HL-60/S4 treated with phorbol 12-myristate 13-acetate at 8.2 ng/mL for 4 days and 3 days (cell line): ENCODE data around the gene GABRG3.

Experiments used
- in situ Hi-C: fragments of 300-500 bp; cut with MboI; formaldehyde crosslinking; loops from 2 replicates; pipeline ENCODE4 v1.15.0; 2022; ENCODE audit warnings: low sequenced_read_pairs

GABRG3 gene

DNA sequence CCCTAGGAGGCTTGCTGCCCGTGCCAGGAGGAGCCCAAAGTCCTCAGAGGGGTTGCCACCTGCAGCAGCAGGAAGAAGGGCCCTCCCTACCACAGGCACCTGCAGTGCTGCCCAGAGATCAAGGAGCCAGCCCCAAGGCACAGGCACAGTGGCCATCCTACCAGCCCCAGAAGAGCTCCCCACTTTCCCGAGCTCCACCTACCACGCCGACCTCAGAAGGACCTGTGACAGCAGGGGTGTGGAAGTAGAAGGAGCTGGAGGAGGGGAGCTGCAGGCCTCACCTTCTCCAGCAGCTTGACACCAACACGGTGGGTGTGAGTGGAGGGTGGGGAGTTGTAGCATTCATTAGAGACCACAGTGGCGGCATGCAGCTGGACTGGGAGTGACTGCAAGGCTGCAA, 485.8 kb downstream of the GABRG3 start:
- in situ Hi-C loops, result no loop called here

DNA sequence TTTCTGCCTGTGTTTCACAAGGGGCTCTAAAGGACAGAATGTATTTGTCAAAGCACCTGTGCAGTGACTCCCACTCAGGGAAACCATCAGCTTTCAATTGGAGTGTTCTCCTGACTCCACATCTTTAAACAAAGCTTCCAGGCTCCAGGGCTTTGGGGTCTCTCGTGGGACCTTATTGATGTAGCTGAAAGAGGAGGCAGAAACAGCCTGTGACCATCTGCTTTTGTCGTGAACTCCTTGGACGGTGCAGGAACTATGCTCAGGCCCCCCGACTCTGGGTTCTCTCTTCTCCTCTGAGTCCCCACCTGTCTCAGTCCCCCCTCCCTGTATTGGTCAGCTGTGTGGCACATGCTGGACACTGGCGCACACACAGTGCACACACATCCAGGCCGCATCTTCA, 486.8 kb downstream of the GABRG3 start:
- in situ Hi-C loops, result no loop called here

DNA sequence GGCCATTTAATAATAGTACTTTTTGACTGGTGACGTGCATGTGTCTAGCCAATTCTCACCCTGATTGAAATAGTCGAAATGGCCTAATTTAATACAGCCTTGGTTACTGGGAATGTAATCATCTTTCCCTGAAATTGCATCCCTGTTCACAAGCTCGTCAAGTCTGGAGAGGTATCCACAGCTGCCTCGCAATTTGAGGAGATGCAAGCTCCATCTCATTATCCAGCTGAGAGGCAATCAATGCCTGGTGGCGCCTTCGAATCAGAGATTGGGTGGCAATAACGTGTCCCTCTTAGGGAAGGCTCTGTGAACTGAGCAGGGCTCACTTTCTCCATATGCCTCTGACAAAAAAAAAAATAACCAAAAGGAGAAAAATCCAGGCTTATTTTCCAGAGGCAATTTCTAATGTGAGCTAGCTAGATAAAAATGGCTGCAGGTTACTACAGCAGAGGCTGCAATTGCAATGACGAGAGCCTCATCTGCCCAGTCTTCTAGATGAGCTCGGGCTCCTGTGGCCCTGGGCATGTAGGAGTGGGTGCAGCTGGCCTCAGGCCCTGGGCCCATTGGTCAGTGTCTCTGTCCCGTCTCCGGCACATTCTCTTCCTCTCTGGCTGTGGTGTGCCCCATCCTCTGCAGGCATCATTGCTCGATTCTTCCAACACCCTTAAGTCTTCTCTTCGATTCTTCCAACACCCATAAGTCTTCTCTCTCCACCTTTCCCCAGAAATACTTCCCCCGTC, 487.5 kb downstream of the GABRG3 start:
- in situ Hi-C loops, result no loop called here

DNA sequence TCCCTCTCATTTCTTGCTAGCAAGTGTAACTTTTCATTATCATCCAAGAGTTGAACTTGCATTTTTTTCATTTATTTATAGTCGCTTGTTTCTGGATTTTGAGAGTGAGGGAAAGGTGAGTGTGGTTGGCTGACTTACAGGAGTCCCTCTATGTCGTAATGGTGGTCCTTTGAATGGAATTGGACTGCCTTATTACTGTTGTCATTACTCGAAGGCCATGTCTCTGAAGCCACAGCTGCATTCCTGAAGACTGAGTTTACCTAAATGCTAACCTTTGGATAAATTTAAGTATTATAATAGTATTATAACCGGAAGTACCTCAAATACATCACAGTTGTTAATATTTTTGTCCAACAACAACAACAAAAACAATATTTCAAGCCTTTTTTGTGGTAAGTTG, 488.9 kb downstream of the GABRG3 start:
- in situ Hi-C loops, result no loop called here

DNA sequence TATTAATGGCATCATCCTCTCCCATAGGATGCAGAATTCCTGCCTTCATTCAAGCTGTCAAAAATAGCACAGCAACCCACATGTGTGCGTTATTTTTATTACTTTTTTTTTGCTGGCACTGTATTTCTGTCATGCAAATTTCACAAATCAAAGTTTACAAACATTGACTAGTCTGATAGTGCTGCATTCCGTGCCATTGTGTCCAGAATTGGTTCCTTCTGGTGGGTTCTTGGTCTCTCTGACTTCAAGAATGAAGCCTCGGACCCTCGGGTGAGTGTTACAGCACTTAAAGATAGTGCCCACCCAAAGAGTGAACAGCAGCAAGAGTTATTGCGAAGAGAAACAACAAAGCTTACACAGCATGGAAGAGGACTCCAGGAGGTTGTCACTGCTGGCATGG, 490.2 kb downstream of the GABRG3 start:
- in situ Hi-C loops, result no loop called here

DNA sequence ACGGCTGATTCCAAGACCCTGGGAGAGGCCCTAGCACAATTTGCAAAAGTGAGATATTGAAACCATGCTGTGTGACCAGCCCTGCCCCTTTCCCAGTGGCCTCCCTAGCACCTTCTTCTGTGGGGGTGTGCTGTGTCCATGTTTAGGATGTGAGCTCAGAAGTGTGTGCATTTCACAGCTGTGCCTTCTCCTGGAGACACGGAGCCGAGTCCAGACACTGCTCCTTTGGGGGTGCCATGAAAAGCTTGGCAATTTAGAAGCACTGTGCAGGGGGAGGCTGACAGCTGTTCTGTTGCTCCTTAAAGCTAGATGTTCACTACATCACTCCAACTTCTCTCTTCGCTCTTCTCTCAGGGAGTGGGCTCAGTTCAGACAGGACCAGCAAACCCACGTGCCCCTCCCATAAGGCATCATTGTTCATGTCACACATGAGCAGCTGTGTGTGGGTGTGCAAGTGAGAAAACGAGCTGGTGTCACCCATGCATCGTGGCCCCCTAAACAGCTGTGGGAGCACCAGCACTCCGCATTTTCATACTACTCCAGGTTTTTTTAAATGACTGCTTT, 492.6 kb downstream of the GABRG3 start:
- in situ Hi-C loops, result no loop called here

DNA sequence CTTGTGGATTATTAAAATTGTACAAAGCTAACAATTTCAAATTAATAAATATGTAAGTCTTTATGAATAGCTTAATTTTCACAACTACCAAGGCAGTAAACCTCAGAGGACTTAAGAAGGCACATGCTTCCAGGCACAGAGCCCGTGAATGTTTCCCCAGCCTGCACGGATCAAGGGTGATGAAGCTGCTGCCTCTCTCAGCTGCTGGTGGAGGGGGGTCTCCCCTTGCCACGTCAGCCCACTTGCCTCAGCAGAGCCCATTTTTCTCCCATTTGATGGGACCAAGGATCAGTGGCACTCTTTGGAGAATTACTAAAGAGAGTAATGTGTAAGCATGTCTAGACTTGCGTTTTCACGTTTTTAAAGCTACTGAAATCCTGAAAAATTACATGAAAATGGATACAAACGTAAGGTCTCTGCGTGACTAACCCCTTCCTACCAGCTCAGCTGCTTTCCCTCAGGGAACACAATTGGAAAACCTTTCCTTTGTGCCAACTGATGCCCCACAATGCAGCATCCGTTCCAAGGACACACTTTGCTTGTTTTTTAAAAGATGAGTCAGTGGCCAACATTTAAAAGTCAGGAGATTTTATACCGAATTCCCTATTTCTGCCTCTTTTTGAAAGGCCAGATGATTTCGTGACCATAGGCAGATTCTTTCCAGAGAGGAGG, 494.1 kb downstream of the GABRG3 start:
- in situ Hi-C loops, result no loop called here

DNA sequence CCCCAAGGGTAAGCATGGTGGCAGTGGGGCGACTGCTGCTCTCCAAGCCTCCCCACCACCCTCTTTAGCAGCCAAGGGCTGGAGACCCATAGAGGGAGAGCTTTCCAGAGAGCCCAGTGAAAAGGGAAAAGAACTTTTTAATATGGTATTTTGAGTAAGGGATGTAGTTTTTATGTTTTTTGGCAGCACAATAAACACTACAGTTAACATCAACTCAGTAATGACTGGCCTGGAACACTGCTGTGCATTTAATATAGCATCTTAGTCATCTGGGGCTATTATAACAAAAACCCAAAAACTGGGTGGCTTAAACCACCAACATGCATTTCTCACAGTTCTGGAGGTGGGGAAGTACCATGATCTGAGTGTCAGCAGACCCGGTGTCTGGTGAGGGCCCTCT, 495.8 kb downstream of the GABRG3 start:
- in situ Hi-C loops, result no loop called here

DNA sequence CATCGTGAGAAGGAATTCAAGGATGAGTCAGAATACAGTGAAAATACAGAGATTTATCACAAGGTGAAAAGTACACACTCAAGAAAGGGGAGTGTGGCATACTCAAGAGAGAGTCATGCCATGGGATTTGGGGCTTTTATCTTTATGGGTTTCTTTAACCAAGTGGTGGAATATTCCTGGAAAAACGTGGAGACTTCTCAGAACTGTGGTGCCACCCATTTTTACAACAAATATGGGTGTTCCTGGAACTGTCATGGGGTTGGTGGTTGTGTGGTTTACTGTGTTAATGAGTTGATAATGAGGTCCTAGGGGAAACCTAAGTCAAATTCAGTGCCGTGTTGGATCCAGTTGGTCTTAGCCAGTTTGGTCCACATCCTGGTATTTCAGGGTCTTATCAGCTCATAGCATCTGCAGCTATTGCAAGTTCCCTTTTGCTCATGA, 497.2 kb downstream of the GABRG3 start:
- in situ Hi-C loops, result no loop called here

DNA sequence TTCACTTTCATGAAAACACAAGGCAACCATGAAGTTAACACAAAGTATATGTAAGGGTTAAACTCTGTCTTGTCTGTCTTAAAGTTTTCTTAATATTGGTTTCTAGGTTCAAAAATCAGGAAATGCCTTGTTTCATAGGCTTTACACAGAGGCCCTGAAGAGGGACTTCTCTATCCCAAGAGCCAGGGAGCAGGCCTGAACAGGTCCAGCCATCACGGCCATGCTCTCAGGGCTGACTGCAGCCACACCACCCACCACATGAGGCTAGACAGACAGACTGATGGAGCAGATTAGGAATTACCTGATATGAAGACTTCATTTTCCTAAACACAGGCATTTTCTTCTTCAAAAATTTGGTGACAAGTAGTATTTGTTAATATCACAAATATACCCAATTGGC, 502.9 kb downstream of the GABRG3 start:
- in situ Hi-C loops, result no loop called here

DNA sequence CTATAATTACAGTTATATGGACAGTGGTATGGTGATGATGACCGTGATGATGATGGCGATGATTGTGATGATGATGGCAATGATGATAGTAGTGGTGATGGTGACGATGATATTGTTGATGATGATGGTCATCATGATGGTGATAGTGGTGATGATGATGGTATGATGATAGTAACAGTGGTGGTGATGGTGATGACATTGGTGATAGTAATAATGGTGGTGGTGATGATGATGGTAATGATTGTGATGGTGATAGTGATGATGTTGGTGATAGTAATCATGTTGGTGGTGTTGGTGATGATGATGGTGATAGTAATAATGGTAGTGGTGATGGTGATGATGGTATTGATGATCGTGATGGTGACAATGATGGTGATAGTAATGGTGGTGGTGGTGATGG, 504.4 kb downstream of the GABRG3 start:
- in situ Hi-C loops, result no loop called here

DNA sequence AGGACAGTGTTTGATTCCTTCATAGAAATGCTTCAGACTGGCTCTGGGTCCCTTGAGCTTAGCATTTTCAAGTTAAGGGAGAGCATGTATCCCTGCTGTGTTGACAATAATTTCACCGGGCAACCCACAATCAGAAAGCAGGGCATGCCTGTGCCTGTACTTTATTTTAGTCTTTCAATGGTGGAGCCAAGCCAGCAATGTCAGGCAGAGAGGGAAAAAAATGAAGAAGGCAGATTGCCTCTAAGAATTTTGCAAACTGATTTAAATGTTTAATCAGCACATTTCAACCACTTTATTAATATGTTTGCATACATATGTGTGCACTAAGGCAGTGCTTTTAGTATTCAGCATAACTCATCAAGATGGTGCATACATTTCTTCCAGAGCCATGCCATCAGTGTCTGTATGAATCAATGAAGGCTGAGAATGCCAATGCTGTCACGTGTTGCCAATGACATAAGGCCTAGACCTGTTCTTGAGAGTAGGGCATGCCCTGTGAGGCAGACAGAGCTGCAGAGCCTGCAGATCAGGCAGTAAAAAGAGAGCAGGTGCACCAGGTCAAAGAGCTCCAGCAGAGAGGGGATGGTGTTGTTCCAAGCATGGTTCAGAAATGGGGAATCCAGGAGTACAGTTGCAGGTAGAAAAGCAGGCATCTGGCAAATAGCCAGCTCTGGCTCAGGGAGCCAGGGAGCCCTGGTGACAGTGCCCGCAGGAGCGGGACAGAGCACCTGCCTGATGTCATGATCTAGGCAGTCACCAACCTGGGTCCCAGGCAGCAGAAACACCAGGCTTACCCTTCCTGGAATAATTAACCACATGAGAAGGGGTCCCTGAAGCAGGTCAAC, 508.5 kb downstream of the GABRG3 start:
- in situ Hi-C loops, result no loop called here

DNA sequence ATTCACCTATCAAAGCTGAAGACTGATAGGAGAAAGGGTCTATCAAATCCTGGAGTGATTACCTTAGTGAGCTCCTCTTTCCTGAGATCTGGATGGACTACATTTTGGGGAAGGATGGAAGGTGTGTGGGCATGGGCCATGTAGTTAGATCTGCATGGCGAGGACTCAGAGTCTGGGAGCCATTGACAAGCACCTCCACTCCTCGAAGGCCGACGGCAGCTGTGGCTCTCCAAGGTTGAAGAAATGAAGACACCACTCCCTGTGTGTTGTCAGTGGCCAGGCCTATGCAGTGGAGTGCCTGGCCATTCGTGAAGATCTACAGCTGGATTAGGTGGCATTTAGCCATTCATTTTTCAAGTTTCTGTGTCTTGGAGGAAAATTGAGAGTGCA, 509.2 kb downstream of the GABRG3 start:
- in situ Hi-C loops, result no loop called here

DNA sequence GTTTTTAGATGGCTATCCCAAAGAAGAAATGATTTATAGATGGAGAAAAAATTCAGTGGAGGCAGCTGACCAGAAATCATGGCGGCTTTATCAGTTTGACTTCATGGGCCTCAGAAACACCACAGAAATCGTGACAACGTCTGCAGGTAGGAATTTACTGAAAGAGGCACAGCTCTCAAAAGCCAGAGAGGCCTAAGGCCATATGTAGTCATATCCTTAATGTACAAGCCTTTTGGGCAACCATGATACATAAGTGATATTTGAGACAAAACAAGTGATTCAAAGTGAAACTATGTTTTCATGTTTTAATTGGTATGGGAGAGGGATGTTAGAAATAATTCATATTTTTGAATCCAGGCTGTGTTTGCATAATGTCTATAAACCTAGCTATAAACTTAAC, 509.7 kb downstream of the GABRG3 start:
- in situ Hi-C loops, result no loop called here

DNA sequence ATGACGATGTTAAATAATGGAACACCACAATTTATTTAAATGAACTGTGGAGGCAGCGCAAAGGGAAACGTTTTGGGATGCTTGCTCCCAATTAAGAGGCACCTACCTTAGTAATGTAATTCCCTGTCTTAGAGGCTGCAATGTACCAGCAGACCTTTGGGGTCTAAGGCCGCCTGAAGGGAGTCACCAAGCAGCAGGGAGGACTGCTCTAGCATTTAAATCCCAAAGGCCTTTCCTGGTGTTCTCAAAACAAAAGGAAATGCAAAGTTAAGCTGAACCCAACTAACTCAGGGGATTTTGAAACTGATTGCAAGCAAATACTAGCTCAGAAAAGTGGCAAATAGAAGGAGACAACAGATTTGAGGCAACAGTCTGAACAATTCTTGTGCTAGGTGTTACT, 510.8 kb downstream of the GABRG3 start:
- in situ Hi-C loops, result no loop called here

DNA sequence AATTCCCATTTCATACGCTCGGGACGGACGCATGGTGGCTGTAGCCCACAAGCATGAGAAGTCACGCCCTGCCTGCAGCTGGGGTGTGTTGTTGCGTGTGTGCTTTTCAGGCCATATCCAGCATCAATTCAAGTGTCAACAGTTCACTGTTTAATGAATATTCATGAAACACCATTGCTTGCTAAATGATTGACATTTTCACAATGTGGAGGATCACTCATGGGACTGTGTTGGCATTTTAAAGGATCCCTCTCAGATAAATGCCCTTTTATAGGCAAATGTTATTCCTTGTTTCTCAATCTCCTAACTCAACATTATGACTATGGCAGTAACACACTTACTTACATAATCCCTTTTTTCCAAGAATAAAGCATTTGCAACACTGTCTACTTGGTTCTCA, 511.3 kb downstream of the GABRG3 start:
- in situ Hi-C loops, result no loop called here

DNA sequence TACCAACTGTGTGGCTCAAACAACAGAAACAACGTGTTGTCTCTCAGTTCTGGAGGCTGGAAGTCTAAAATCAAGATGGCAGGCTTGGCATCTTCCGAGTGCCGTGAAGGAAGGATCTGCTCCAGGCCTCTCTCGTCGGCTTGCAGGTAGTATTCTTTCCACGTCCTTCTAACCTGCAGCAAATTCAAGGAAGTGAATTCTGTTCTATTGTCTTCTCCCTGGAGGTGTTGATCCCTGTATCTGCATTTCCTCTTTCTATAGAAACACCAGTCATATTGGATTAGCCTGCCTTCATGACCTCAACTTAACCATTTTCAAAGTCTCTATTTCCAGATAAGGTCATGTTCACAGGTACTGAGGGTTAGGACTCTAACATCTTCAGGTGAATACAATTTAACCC, 512.1 kb downstream of the GABRG3 start:
- in situ Hi-C loops, result no loop called here

DNA sequence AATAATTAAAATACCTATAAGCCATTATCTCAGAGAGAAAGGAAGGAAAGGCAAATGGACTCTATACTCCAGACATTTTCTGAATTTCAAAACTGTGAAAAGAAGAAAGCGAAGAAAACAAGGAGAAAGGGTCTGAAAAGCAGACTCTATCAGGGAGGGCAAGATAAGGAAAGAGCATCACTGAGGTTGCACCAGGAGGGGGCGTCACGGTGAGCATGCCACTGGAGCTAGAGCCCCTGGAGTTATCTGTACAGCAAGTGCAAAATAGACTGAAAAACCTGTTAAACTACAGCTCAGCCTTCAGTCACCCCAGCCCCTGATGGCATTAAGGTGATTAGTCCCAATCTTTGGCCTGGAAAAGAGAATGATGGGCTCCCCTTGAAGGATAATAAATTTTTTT, 514.3 kb downstream of the GABRG3 start:
- in situ Hi-C loops, result no loop called here

DNA sequence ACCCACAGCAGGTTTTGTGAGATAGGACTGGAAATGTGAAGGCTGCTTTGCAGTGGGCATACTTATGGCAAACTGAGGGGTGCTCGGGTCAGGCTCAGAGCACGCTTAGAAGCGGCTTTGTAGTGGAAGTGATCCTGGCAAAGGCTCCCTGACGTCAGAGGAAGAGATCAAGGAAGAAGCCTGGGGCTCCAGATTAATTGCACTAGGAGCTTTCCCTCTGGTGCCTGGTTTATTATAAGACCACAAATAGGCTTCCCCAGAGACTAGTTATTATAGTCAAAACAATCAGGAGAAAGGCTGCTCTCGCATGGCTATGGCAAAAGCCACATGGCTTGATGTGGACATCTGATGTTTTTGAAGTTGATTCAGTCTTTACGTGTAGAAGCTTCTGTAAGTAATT, 515.1 kb downstream of the GABRG3 start:
- in situ Hi-C loops, result no loop called here

DNA sequence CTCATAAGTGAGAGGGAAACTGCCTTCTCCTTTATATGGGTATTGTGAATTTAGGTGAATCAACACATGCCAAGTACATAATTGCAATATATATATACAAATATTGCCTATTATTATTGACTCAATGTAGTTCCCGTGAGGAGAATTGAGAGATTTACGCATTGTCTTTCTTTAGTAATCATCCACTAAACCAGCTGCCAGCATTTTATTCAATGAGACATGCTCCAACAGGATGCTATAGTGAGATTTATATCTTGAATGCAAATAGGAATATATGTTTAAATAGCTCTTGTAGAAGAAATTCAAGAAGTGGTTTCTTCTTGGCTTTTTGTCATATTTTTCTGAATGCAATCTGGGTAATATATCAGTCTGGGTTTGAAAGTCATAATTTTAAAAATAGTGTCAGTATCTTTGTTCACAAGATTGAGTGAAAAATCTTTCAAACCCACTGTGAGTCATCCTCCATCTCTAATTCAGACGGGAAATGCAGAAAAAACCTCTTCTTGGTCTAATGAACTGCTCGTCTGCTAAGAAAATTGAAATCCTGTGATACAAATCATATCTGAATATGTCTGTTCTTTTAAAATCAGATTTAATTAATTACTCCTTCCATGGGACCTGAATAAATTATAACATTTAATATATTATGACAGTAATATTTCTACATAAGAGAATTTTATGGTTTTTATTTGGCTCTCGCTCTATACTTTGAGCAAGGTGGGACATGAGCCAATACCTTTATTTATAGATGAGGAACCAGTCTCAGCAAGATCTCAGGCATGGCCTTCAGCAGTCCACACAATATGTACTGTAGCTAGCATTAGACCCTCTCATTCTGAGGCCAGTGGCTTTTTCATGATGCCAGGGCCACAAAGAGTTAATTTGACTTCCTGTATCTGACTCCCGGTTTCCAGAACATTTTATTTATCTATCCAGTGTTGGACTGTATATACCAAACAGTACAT, 516.0 kb downstream of the GABRG3 start:
- in situ Hi-C loops, result no loop called here
